ENCODE data around the gene RAPH1. TPM values are rescaled to one million over a fixed set of nuclear protein-coding genes. Genes with fewer than 3 reads are reported as not detected.
"Not testable (repeated sequence)": the region's sequence is repeated elsewhere in the genome, so short reads cannot be mapped to it uniquely, and the experiment has no call there.

Gene RAPH1
- total RNA-seq, 2 experiments from 2014 or later, result 0.98 to 1.3 TPM

DNA sequence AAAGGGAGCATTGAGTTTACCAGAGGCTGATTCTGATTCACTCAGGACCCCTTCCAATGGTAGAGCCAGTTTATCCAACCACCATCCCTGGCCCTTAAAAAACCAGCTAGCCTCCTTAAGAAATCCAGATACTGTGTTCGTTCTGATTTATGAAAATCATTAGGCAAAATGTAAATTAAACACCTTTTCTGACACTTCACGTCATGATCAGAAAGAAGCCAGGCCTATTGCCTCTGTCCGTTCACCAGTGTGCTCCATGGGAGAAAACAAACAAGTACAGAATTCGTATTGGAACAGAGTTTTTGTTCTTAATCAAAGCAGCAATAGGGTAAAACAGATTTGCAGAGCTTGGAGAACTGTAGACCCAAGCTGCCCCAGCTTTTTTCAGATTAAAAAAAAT is 31.1 kb upstream of the RAPH1 start:
- H3K4me1 Mint-ChIP-seq, result no peaks in the 10 kb centered on the region
- no peak overlapping the region for H3K4me3 Mint-ChIP-seq
- H3K27ac Mint-ChIP-seq, result no peak overlapping the region
- ChIA-PET CTCF (no interaction called here), POLR2A (no interaction called here)
- H3K27me3 Mint-ChIP-seq, result peaks cover 17% of the 10 kb centered on the region
- no peak for DNase-seq
- no peaks in the 10 kb centered on the region for H3K9me3 Mint-ChIP-seq
- H3K36me3 Mint-ChIP-seq (ENCODE audit: low read depth), result no peaks in the 10 kb centered on the region

DNA sequence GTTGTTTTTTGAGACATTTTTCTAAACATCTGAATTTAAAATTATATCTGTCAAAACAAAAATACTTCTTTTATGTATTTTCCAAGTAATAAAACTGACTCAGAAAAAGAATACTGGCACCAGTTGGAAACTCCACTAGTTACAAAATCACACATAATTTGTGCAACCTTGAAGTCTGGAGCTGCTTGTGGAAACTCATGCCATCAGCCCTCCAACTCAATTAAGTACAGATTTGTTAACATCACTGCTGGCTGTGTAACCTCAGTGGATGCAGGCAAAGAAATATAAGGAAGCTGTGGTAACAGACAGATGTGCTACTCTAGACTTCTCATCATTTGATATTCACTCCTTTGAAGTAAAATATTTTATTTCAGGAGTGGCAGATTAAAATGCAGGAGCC is 30.0 kb upstream of the RAPH1 start:
- no peak for DNase-seq
- H3K4me1 Mint-ChIP-seq, result no peaks in the 10 kb centered on the region
- H3K9me3 Mint-ChIP-seq, result no peaks in the 10 kb centered on the region
- no peak overlapping the region for H3K4me3 Mint-ChIP-seq
- H3K27ac Mint-ChIP-seq, result no peak overlapping the region
- ChIA-PET POLR2A (no interaction called here), CTCF (no interaction called here)
- H3K36me3 Mint-ChIP-seq (ENCODE audit: low read depth), result no peaks in the 10 kb centered on the region
- H3K27me3 Mint-ChIP-seq, result peaks cover 14% of the 10 kb centered on the region

DNA sequence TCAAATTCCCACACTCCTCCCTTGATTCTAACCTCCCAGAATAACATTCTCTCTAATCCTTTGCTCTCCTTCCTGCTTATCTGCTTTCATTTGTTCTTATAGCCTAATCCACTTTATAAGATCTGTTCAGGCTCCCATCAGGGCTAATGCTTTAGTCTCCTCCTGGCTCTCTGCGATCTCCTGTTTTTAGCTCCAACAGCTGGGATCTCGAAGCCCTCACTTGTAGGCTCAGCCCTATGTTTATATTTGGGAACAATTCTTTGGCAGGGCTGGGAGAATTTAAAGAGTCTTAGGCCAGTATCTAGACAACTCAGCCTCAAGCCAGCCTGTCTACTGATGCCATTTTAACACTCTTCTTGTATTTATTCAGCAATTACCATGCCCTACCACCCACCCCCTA is 27.2 kb upstream of the RAPH1 start:
- no peaks in the 10 kb centered on the region for H3K4me1 Mint-ChIP-seq
- no peak for DNase-seq
- no peaks in the 10 kb centered on the region for H3K36me3 Mint-ChIP-seq (ENCODE audit: low read depth)
- H3K4me3 Mint-ChIP-seq, result no peak overlapping the region
- H3K9me3 Mint-ChIP-seq, result no peaks in the 10 kb centered on the region
- H3K27me3 Mint-ChIP-seq, result peaks cover 12% of the 10 kb centered on the region
- POLR2A ChIA-PET, result no interaction called here
- CTCF ChIA-PET, result no interaction called here
- no peak overlapping the region for H3K27ac Mint-ChIP-seq

DNA sequence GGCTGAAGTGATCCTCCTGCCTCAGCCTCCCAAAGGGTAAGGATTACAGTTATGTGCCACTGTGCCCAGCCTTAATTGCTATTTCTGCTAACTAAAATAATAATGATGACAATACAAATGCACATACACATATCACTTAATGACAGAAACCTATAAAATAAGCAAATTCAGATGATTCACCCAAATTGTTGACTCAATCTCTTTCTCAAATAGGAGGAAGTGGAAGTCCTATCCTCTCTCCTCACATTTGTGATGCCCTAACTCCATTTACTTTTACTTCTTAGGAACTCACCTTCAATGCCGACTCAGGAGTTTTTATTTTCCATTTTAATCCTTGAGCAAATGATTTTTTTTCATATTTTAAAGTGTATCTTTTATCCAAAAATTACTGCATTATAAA is 24.5 kb upstream of the RAPH1 start:
- Mint-ChIP-seq H3K4me3 (no peak overlapping the region), H3K36me3 (ENCODE audit: low read depth) (no peaks in the 10 kb centered on the region), H3K27ac (no peak overlapping the region), H3K27me3 (peaks cover 8% of the 10 kb centered on the region), H3K9me3 (no peaks in the 10 kb centered on the region), H3K4me1 (no peaks in the 10 kb centered on the region)
- ChIA-PET POLR2A (no interaction called here), CTCF (no interaction called here)
- DNase-seq, result no peak

DNA sequence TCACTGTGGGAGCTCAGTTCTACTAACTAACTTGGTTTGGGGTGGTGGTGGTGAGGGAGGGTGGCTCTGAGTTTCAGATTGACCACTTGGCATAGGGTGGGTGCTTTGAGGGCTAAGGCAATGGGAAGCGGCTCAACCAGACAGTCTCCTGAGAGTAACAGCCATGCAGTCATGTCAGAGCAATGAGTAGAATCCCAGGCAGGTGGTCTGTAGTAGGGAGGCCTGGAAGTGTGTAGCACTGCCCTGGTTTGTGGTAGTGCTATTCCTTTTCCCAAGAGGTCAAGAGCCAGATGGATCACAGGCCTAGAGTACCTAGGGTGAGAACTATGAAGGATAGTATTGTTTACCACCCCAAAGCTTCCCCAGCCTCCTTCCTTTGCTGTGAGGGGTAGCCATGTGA is 18.7 kb upstream of the RAPH1 start:
- Mint-ChIP-seq H3K4me1 (peaks cover 1% of the 10 kb centered on the region), H3K4me3 (no peak overlapping the region), H3K9me3 (no peaks in the 10 kb centered on the region), H3K36me3 (ENCODE audit: low read depth) (no peaks in the 10 kb centered on the region), H3K27me3 (peaks cover 7% of the 10 kb centered on the region), H3K27ac (no peak overlapping the region)
- no peak for DNase-seq
- ChIA-PET CTCF (no interaction called here), POLR2A (no interaction called here)

DNA sequence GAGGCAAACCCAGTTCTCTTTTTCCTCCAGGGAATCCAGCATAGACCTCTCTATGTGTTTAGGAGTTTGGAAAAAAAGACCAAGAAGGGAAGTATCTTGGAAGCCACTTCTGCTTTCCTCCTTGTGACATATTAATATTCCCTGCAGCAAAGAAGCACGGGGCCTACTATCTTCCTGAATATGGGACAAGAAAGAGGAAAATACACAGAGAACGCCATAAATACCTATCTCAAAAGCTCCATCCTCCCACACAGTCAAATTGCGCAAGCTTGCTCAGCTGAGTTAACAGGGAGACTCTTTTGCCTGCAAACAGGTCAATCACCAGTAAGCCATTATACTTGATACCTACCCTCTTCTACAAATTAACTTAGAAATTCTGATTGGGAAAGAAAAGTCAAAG is 16.7 kb upstream of the RAPH1 start:
- peaks cover 5% of the 10 kb centered on the region for H3K27me3 Mint-ChIP-seq
- peaks cover 4% of the 10 kb centered on the region for H3K4me1 Mint-ChIP-seq
- ChIA-PET CTCF (no interaction called here), POLR2A (no interaction called here)
- no peak for DNase-seq
- no peak overlapping the region for H3K4me3 Mint-ChIP-seq
- no peak overlapping the region for H3K27ac Mint-ChIP-seq
- H3K9me3 Mint-ChIP-seq, result no peaks in the 10 kb centered on the region
- H3K36me3 Mint-ChIP-seq (ENCODE audit: low read depth), result no peaks in the 10 kb centered on the region

DNA sequence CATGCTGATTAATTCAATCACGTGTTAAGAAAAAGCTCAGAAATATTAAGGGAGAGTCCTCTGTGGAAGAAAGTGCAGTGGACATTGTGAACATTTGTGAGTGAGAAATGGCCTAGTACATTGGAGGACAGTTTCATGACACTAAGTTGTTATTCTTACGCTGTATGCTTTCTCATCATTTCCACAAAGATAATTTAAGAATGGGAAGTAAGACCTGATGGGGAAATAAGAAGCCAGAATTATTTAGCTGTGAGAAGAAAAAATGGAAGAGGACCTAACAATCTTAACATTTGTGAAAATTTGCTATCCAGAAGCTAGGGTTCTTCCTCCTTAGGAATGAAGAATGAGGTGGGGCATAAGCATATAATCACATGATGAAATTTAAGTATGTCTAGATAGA is 15.2 kb upstream of the RAPH1 start:
- Mint-ChIP-seq H3K36me3 (ENCODE audit: low read depth) (no peaks in the 10 kb centered on the region), H3K9me3 (no peaks in the 10 kb centered on the region), H3K27ac (no peak overlapping the region), H3K4me3 (no peak overlapping the region), H3K27me3 (peaks cover 8% of the 10 kb centered on the region), H3K4me1 (peaks cover 4% of the 10 kb centered on the region)
- ChIA-PET CTCF (no interaction called here), POLR2A (no interaction called here)
- no peak for DNase-seq

DNA sequence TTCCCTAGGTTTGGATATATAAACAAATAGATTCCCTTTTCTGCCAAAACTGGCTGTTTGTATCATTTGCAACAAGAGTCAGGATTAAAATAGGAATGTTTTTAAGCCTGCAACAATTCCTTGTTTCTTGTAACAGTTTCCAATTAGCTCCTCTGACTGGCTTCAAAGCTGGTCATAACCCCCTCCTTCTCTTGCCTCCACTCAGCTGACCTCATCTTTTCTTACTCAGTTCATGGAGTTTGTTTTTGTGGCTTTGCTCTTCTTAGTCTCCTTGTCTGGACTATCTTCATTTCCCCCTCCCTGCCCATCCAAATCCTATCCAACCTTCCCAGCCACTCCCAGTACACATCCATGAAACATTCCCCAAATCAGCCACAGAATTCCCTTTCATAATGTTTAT is 14.3 kb upstream of the RAPH1 start:
- no peaks in the 10 kb centered on the region for H3K36me3 Mint-ChIP-seq (ENCODE audit: low read depth)
- POLR2A ChIA-PET, result no interaction called here
- H3K27me3 Mint-ChIP-seq, result peaks cover 10% of the 10 kb centered on the region
- no peaks in the 10 kb centered on the region for H3K9me3 Mint-ChIP-seq
- DNase-seq, result no peak
- no peak overlapping the region for H3K27ac Mint-ChIP-seq
- no peak overlapping the region for H3K4me3 Mint-ChIP-seq
- CTCF ChIA-PET, result no interaction called here
- H3K4me1 Mint-ChIP-seq, result peaks cover 4% of the 10 kb centered on the region

DNA sequence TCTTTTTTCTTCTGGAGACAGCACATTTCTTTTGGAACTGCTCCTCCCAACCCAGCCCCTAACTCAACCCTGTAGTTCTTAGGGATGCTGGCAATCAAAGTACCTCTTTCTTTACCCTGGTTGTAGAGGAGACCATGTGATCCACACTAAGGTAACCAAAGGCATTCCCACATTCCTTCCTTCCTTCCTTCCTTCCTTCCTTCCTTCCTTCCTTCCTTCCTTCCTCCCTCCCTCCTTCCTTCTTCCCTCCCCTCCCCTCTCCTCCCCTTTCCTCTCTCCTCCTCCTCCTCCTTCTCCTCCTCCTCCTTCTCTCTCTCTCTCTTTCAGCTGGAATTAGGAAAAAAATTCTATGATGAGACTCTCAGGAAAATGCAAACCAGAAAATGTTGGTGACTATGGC is 13.8 kb upstream of the RAPH1 start:
- ChIA-PET CTCF (no interaction called here), POLR2A (no interaction called here)
- peaks cover 11% of the 10 kb centered on the region for H3K27me3 Mint-ChIP-seq
- H3K4me1 Mint-ChIP-seq, result peaks cover 4% of the 10 kb centered on the region
- H3K36me3 Mint-ChIP-seq (ENCODE audit: low read depth), result no peaks in the 10 kb centered on the region
- DNase-seq, result no peak
- H3K27ac Mint-ChIP-seq, result no peak overlapping the region
- H3K4me3 Mint-ChIP-seq, result no peak overlapping the region
- no peaks in the 10 kb centered on the region for H3K9me3 Mint-ChIP-seq

DNA sequence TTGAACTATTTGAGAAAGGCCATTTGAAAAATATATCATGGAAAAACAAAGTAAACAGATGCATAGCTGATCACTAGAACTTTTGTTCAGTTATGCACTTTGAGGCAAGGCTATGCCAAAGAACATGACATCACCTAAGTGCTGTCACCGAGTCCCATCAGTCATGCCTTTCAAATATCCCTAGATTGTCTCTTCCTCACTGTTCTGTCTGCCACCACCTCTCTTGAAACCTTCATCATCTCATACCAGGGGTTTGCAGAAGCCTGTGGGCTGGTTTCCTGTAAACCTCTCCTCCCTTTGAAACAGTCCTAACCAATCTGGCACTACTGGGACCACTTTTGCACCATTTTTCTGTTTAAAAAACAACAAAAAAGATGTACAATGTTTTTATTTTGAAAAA is 12.3 kb upstream of the RAPH1 start:
- H3K27ac Mint-ChIP-seq, result no peak overlapping the region
- ChIA-PET POLR2A (no interaction called here), CTCF (no interaction called here)

DNA sequence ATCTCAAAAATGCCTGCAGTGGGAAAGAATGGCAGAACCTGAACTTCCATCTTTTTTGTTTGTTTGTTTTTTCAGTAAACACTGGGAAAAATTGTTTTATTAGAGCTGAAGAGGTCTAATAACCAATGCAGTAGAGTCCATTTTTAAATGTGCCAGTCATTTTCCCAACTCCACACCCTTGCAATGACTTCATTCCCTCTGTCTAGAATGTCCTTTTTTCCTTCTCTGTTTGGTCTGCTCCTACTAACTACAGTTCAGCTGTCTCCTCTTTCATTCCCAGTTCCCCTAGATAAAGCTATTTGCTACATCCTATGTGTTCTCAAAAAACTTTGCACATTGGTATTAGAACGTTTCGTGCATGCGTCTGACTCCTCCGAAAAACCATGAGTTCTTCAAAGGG is 9.3 kb upstream of the RAPH1 start:
- DNase-seq, result no peak
- no peak overlapping the region for H3K27ac Mint-ChIP-seq
- no peak overlapping the region for H3K4me3 Mint-ChIP-seq
- H3K36me3 Mint-ChIP-seq (ENCODE audit: low read depth), result peaks cover 2% of the 10 kb centered on the region
- H3K9me3 Mint-ChIP-seq, result no peaks in the 10 kb centered on the region
- ChIA-PET POLR2A (no interaction called here), CTCF (interaction anchor here (1.6 kb wide), 1 partner anchor 270 kb away, joined by 3 read pairs; no protein-coding TSS in a partner anchor)
- H3K27me3 Mint-ChIP-seq, result peaks cover 12% of the 10 kb centered on the region
- peaks cover 4% of the 10 kb centered on the region for H3K4me1 Mint-ChIP-seq

More for the DNA sequence above, 12.3 kb upstream of the RAPH1 start:
- no peaks in the 10 kb centered on the region for H3K9me3 Mint-ChIP-seq
- H3K4me1 Mint-ChIP-seq, result peaks cover 4% of the 10 kb centered on the region
- peaks cover 14% of the 10 kb centered on the region for H3K27me3 Mint-ChIP-seq
- no peak overlapping the region for H3K4me3 Mint-ChIP-seq
- peaks cover 2% of the 10 kb centered on the region for H3K36me3 Mint-ChIP-seq (ENCODE audit: low read depth)
- DNase-seq, result no peak

DNA sequence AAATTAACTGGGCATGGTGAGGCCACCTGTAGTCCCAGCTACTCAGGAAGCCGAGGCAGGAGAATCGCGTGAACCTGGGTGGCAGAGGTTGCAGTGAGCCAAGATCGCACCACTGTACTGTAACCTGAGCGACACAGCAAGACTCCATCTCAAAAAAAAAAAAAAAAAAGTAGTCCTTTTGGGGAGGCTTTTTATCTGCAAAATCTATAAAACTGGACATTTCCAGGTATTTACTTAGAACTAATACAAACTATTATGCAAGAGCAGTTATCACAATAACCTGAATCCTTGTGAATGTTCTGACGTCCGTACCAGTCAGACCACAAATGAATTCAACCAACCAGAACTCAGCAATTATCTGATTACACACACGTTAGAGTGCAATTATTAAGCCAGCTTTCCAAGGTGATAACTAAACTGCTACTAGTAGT is 8.8 kb upstream of the RAPH1 start:
- POLR2A ChIA-PET, result no interaction called here
- H3K27me3 Mint-ChIP-seq, result peaks cover 14% of the 10 kb centered on the region
- CTCF ChIA-PET, result no interaction called here

DNA sequence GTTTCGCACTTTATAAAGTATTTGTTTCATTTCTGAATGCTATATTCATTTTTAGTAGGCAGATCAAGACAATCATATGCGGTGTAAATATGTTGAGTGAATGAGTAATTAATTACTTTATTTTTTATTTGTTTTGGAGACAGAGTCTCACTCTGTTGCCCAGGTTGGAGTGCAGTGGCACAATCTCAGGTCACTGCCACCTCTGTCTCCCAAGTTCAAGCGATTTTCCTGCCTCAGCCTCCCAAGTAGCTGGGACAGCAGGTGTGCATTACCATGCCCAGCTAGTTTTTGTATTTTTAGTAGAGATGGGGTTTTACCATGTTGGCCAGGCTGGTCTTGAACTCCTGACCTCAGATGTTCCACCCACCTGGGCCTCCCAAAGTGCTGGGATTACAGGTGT is 5.5 kb upstream of the RAPH1 start:
- H3K27ac Mint-ChIP-seq, DNase-seq, H3K4me1 Mint-ChIP-seq, POLR2A ChIA-PET, H3K4me3 Mint-ChIP-seq, CTCF ChIA-PET: not testable (repeated sequence)
- peaks cover 39% of the 10 kb centered on the region for H3K27me3 Mint-ChIP-seq
- H3K9me3 Mint-ChIP-seq, result peaks cover 10% of the 10 kb centered on the region
- peaks cover 10% of the 10 kb centered on the region for H3K36me3 Mint-ChIP-seq (ENCODE audit: low read depth)

More for the DNA sequence above, 8.8 kb upstream of the RAPH1 start:
- Mint-ChIP-seq H3K4me1 (peaks cover 3% of the 10 kb centered on the region), H3K4me3 (no peak overlapping the region), H3K9me3 (no peaks in the 10 kb centered on the region), H3K36me3 (ENCODE audit: low read depth) (peaks cover 2% of the 10 kb centered on the region), H3K27ac (no peak overlapping the region)
- DNase-seq, result no peak

DNA sequence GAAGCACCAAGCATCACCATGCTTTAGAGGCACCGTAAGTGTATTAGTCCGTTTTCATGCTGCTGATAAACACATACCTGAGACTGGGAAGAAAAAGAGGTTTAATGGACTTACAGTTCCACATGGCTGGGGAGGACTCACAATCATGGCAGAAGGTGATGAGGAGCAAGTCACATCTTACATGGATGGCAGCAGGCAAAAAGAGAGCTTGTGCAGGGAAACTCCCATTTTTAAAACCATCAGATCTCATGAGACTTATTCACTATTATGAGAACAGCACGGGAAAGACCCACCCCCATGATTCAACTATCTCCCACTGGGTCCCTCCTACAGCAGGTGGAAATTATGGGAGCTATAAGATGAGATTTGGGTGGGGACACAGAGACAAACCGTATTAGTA is 3.1 kb upstream of the RAPH1 start:
- CTCF ChIA-PET, result not testable (repeated sequence)
- POLR2A ChIA-PET, result interaction anchor here (0.8 kb wide), 1 partner anchor 37 kb away, joined by 3 read pairs; no protein-coding TSS in a partner anchor
- peaks cover 47% of the 10 kb centered on the region for H3K27me3 Mint-ChIP-seq

DNA sequence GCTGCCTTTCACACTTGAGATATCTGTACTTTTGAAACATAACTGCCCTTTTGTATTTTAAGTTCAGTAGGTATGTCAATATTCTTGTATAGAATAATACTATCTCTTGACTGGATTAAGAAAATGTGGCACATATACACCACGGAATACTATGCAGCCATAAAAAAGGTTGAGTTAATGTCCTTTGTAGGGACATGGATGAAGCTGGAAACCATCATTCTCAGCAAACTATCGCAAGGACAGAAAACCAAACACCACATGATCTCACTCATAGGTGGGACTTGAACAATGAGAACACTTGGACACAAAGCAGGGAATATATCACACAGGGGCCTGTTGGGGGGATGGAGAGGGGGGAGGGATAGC is 1.5 kb upstream of the RAPH1 start:
- Mint-ChIP-seq H3K9me3 (peaks cover 10% of the 10 kb centered on the region), H3K27me3 (peaks cover 56% of the 10 kb centered on the region), H3K4me1 (peaks cover 20% of the 10 kb centered on the region), H3K4me3 (peak overlapping the region; percentile 7)
- DNase-seq; CTCF ChIA-PET; POLR2A ChIA-PET; H3K27ac Mint-ChIP-seq; H3K36me3 Mint-ChIP-seq (ENCODE audit: low read depth): not testable (repeated sequence)

More for the DNA sequence above, 3.1 kb upstream of the RAPH1 start:
- not testable (repeated sequence) for H3K36me3 Mint-ChIP-seq (ENCODE audit: low read depth); H3K4me3 Mint-ChIP-seq; DNase-seq; H3K27ac Mint-ChIP-seq
- H3K4me1 Mint-ChIP-seq, result peaks cover 20% of the 10 kb centered on the region
- H3K9me3 Mint-ChIP-seq, result peaks cover 10% of the 10 kb centered on the region
